8988T (cell line): ENCODE data around the gene ARL10.
A peak's percentile ranks its signal among the peaks of the same experiment; 100 is the strongest.

Experiments used
- DNase-seq: peaks from one replicate; pipeline ENCODE4 v3.0.0; 2011

The ARL10 gene

GRCh38 chr5:176362233-176362490, 3.1 kb upstream of the ARL10 start:
- no peak for DNase-seq

GRCh38 chr5:176364765-176365350, 429 bp upstream of the ARL10 start:
- no peak for DNase-seq

- DNase-seq = no peak
Measured at GRCh38 chr5:176366232-176366894, 1.1 kb downstream of the ARL10 start.

- no peak for DNase-seq
Measured at GRCh38 chr5:176368726-176369125, 3.4 kb downstream of the ARL10 start.

- no peak for DNase-seq
Measured at GRCh38 chr5:176369934-176370711, 4.8 kb downstream of the ARL10 start.

- no peak for DNase-seq
Measured at GRCh38 chr5:176371621-176372539, 6.6 kb downstream of the ARL10 start.

- no peak for DNase-seq
Measured at GRCh38 chr5:176373100-176373818, 8.0 kb downstream of the ARL10 start.

- DNase-seq = no peak
Measured at GRCh38 chr5:176379881-176380280, 14.6 kb downstream of the ARL10 start.

- DNase-seq = no peak
Measured at GRCh38 chr5:176381423-176381822, 16.1 kb downstream of the ARL10 start.

GRCh38 chr5:176381979-176382378, 16.7 kb downstream of the ARL10 start:
- DNase-seq = no peak

GRCh38 chr5:176382721-176383120, 17.4 kb downstream of the ARL10 start:
- no peak for DNase-seq

- no peak for DNase-seq
Measured at GRCh38 chr5:176383248-176383905, 18.1 kb downstream of the ARL10 start.

- no peak for DNase-seq
Measured at GRCh38 chr5:176383961-176384360, 18.7 kb downstream of the ARL10 start.

GRCh38 chr5:176384366-176384930, 19.2 kb downstream of the ARL10 start:
- DNase-seq = no peak

- no peak for DNase-seq
Measured at GRCh38 chr5:176384991-176385390, 19.7 kb downstream of the ARL10 start.

- no peak for DNase-seq
Measured at GRCh38 chr5:176386491-176386890, 21.2 kb downstream of the ARL10 start.

- DNase-seq = no peak
Measured at GRCh38 chr5:176387384-176387925, 22.2 kb downstream of the ARL10 start.

GRCh38 chr5:176388003-176388443, 22.7 kb downstream of the ARL10 start:
- DNase-seq = no peak

GRCh38 chr5:176388444-176389134, 23.3 kb downstream of the ARL10 start, which contains the start of the genes HIGD2A and NOP16:
HIGD2A (plus strand) TSS chr5:176388751; CDS start chr5:176388820, 69 bp downstream.
NOP16 (minus strand) TSS chr5:176388598; CDS start chr5:176388539, 59 bp downstream.
- DNase-seq = peak; percentile 95
